ENCODE measurements around the gene CFAP99. TPM values are rescaled to one million over a fixed set of nuclear protein-coding genes. Genes with fewer than 3 reads are reported as not detected.

CFAP99 gene
- total RNA-seq, 2 experiments from 2014 or later: not detected

- peaks cover 24% of the 10 kb centered on the region for H3K4me1 Mint-ChIP-seq (ENCODE audit: low read depth)
- CTCF ChIA-PET: interaction anchor here (3.2 kb wide), 1 partner anchor 18 kb away, joined by 17 read pairs; no protein-coding TSS in a partner anchor
- intact Hi-C loops (cut with micrococcal nuclease): no loop called here
These were observed 23.7 kb upstream of the CFAP99 start for GRCh38 chr4:2395038-2395437.

GRCh38 chr4:2395584-2395983 is 23.2 kb upstream of the CFAP99 start:
- Mint-ChIP-seq H3K27ac (no peak overlapping the region), H3K9me3 (no peaks in the 10 kb centered on the region), H3K4me1 (ENCODE audit: low read depth) (peaks cover 24% of the 10 kb centered on the region), H3K27me3 (ENCODE audit: low read depth) (peaks cover 3% of the 10 kb centered on the region), H3K36me3 (ENCODE audit: low read depth) (no peaks in the 10 kb centered on the region), H3K4me3 (no peak overlapping the region)
- DNase-seq: no peak
- intact Hi-C loops (cut with micrococcal nuclease): no loop called here
- CTCF ChIA-PET: no interaction called here

More at GRCh38 chr4:2395038-2395437, 23.7 kb upstream of the CFAP99 start:
- Mint-ChIP-seq H3K27me3 (ENCODE audit: low read depth) (peaks cover 3% of the 10 kb centered on the region), H3K36me3 (ENCODE audit: low read depth) (no peaks in the 10 kb centered on the region), H3K9me3 (no peaks in the 10 kb centered on the region), H3K27ac (no peak overlapping the region), H3K4me3 (no peak overlapping the region)
- DNase-seq: no peak

- no peaks in the 10 kb centered on the region for H3K27me3 Mint-ChIP-seq (ENCODE audit: low read depth)
- H3K27ac Mint-ChIP-seq: no peak overlapping the region
- DNase-seq: no peak
- H3K4me1 Mint-ChIP-seq (ENCODE audit: low read depth): peaks cover 26% of the 10 kb centered on the region
- intact Hi-C loops (cut with micrococcal nuclease): no loop called here
- CTCF ChIA-PET: no interaction called here
- H3K36me3 Mint-ChIP-seq (ENCODE audit: low read depth): no peaks in the 10 kb centered on the region
- no peak overlapping the region for H3K4me3 Mint-ChIP-seq
- no peaks in the 10 kb centered on the region for H3K9me3 Mint-ChIP-seq
These were observed 21.9 kb upstream of the CFAP99 start for GRCh38 chr4:2396781-2397368.

DNA sequence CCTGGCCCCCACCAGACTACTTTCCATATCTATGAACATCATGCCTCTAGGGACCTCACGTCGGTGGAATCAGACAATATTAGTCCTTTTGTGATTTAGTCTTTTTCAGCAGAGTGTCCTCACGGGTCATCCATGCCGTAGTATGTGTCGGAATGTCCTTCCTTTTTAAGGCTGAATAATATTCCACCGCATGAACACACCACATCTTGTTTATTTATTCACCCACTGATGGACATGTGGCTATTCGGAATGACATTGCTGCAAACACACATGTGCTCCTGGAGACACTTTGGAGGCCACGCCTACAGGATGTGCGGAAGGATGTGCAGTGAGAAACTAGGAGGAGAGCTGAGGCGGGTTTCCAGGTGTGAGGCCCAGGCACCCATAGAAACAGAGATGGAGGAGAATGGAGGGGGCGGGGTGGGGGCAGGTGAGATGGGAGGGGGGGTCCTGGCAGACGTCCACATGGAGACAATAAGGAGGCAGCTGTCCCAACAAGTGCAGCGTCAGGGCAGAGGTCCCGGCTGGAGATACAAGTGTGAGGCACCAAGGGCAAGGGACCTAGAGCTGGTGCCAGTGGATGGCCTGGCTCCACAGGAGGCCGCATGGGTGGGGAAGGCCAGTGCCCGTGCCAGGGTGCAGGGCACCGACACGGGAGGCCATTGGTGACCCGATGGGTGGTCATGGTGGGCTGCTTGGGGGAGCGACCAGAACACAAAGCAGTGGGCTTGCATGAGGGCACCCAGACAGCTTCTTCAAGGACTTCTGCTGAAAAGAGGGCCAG is 21.0 kb upstream of the CFAP99 start:
- no peak overlapping the region for H3K27ac Mint-ChIP-seq
- intact Hi-C loops (cut with micrococcal nuclease): no loop called here
- no peaks in the 10 kb centered on the region for H3K9me3 Mint-ChIP-seq
- H3K36me3 Mint-ChIP-seq (ENCODE audit: low read depth): no peaks in the 10 kb centered on the region
- CTCF ChIA-PET: no interaction called here
- H3K4me3 Mint-ChIP-seq: no peak overlapping the region
- H3K4me1 Mint-ChIP-seq (ENCODE audit: low read depth): peaks cover 35% of the 10 kb centered on the region
- DNase-seq: no peak
- H3K27me3 Mint-ChIP-seq (ENCODE audit: low read depth): no peaks in the 10 kb centered on the region

DNA sequence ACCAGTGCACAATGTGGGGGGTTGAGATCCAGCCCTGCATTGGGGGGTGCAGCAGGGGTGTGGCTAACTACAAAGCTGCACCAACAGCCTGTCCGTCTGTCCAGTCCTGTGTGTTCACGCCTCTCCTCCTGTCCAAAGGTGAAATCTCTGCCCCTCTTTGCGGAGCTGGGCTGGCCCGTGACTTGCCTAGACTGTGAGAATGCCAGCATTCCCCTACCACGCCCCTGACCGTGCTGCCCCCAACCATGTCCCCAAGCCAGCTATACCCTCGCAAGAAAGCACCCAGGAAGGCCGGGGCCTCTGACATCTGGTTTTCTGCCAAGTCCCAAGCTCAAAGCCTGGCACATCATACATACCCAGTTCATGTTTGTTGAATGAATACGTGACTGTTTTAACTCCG is 19.5 kb upstream of the CFAP99 start:
- DNase-seq: no peak
- intact Hi-C loops (cut with micrococcal nuclease): no loop called here
- H3K9me3 Mint-ChIP-seq: no peaks in the 10 kb centered on the region
- H3K4me3 Mint-ChIP-seq: no peak overlapping the region
- H3K27ac Mint-ChIP-seq: no peak overlapping the region
- H3K4me1 Mint-ChIP-seq (ENCODE audit: low read depth): peaks cover 24% of the 10 kb centered on the region
- H3K36me3 Mint-ChIP-seq (ENCODE audit: low read depth): no peaks in the 10 kb centered on the region
- no peaks in the 10 kb centered on the region for H3K27me3 Mint-ChIP-seq (ENCODE audit: low read depth)
- CTCF ChIA-PET: no interaction called here

DNA sequence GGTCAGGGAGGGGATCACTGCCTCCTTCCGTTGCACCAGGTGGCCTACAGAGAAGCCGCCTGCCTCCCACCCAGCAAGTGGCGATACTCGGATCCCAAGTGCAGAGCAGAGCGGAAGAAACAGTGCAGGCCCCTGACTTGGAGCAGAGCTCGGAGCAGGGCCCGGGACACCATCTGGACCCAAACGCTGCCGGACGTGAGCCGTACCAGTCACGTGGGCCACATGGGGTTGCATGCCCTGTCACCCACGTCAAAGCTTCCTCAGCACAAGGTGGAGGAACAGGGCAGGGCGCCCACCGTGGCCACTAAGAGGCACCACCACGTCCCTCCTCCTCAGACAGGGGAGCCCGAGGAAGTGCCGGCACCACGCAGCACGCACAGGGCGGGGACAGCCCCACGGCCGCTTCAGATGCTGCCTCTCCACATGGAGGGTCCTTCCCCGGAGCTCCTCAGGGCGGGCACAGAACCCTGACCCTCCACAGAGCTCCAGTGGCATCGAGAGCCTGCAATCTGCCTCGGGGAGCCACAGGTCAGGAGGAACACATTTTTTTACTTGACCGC is 19.0 kb upstream of the CFAP99 start:
- Mint-ChIP-seq H3K27ac (no peak overlapping the region), H3K4me3 (no peak overlapping the region), H3K4me1 (ENCODE audit: low read depth) (peaks cover 19% of the 10 kb centered on the region), H3K36me3 (ENCODE audit: low read depth) (no peaks in the 10 kb centered on the region), H3K9me3 (no peaks in the 10 kb centered on the region), H3K27me3 (ENCODE audit: low read depth) (no peaks in the 10 kb centered on the region)
- intact Hi-C loops (cut with micrococcal nuclease): no loop called here
- no peak for DNase-seq
- CTCF ChIA-PET: no interaction called here

- DNase-seq: peak; percentile 24
These were observed 17.7 kb upstream of the CFAP99 start for GRCh38 chr4:2400841-2401609.

GRCh38 chr4:2401610-2401983 is 17.2 kb upstream of the CFAP99 start:
- DNase-seq: no peak
- Mint-ChIP-seq H3K27me3 (ENCODE audit: low read depth) (no peaks in the 10 kb centered on the region), H3K4me3 (peak overlapping the region; percentile 55), H3K27ac (no peak overlapping the region), H3K36me3 (ENCODE audit: low read depth) (no peaks in the 10 kb centered on the region), H3K9me3 (no peaks in the 10 kb centered on the region), H3K4me1 (ENCODE audit: low read depth) (peaks cover 13% of the 10 kb centered on the region)
- intact Hi-C loops (cut with micrococcal nuclease): no loop called here
- CTCF ChIA-PET: interaction anchor here (1.1 kb wide), 1 partner anchor 22 kb away, joined by 3 read pairs; no protein-coding TSS in a partner anchor

More at GRCh38 chr4:2400841-2401609, 17.7 kb upstream of the CFAP99 start:
- Mint-ChIP-seq H3K4me3 (no peak overlapping the region), H3K27ac (no peak overlapping the region), H3K36me3 (ENCODE audit: low read depth) (no peaks in the 10 kb centered on the region), H3K4me1 (ENCODE audit: low read depth) (peaks cover 13% of the 10 kb centered on the region), H3K9me3 (no peaks in the 10 kb centered on the region), H3K27me3 (ENCODE audit: low read depth) (no peaks in the 10 kb centered on the region)
- CTCF ChIA-PET: no interaction called here
- intact Hi-C loops (cut with micrococcal nuclease): no loop called here

DNA sequence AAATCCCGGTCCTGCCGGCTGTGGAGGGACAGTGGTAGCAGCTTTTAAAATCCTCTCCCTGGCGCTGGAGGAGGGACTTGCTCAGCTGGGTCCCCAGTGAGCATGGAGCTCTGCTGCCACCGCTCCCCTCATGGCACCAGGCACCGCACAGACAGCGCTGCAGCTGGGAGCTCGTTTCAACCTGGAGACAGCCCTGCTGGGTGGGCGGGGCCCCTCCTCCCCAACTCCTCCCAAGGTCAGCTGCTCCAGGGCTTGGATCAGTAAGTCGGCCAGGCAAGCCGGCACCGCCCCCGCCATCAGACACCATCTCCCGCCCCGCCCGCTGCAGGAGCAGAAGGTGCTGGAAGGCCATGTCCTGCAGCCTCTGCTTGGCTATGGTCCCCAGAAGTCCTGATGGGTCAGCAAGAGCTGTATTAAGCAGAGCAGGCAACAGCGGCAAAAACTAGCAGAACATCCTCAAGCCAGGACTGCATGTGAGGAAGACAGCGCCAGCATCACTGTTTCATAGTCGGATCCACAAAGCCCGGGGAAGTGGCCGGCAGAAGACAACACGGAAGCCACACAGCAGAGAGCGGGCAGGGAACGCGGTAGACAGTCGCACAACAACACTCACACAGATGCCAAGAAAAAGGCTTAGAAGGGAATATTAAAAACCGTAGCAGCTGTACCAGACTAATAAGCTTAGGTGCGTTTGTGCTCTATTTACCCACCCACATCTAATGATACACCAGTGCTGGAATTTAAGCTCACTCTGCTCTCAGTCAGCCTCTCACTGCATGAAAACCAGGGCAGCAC is 16.5 kb upstream of the CFAP99 start:
- peak overlapping the region; percentile 55 for H3K4me3 Mint-ChIP-seq
- H3K36me3 Mint-ChIP-seq (ENCODE audit: low read depth): no peaks in the 10 kb centered on the region
- no peaks in the 10 kb centered on the region for H3K9me3 Mint-ChIP-seq
- peaks cover 19% of the 10 kb centered on the region for H3K4me1 Mint-ChIP-seq (ENCODE audit: low read depth)
- no peaks in the 10 kb centered on the region for H3K27me3 Mint-ChIP-seq (ENCODE audit: low read depth)
- peak; percentile 48 for DNase-seq
- CTCF ChIA-PET: interaction anchor here (0.6 to 1.1 kb wide), 6 partner anchors 10 to 82 kb away, joined by 3 to 5 read pairs (median 3); no protein-coding TSS in a partner anchor
- intact Hi-C loops (cut with micrococcal nuclease): loop anchor here (1.0 kb wide), 1 partner anchor 10 kb away; no protein-coding TSS in a partner anchor
- H3K27ac Mint-ChIP-seq: no peak overlapping the region

- Mint-ChIP-seq H3K27me3 (ENCODE audit: low read depth) (no peaks in the 10 kb centered on the region), H3K4me3 (no peak overlapping the region), H3K4me1 (ENCODE audit: low read depth) (peaks cover 22% of the 10 kb centered on the region), H3K9me3 (no peaks in the 10 kb centered on the region), H3K36me3 (ENCODE audit: low read depth) (no peaks in the 10 kb centered on the region), H3K27ac (no peak overlapping the region)
- DNase-seq: no peak
- CTCF ChIA-PET: interaction anchor here (0.6 to 1.1 kb wide), 5 partner anchors 9 to 83 kb away, joined by 3 to 5 read pairs (median 3); no protein-coding TSS in a partner anchor
- intact Hi-C loops (cut with micrococcal nuclease): loop anchor here (1.0 kb wide), 1 partner anchor 9 kb away; no protein-coding TSS in a partner anchor
These were observed 15.8 kb upstream of the CFAP99 start for GRCh38 chr4:2402941-2403340.

- intact Hi-C loops (cut with micrococcal nuclease): no loop called here
- no peaks in the 10 kb centered on the region for H3K36me3 Mint-ChIP-seq (ENCODE audit: low read depth)
- CTCF ChIA-PET: interaction anchor here (0.6 to 1.4 kb wide), 2 partner anchors 35 to 765 kb away, joined by 3 to 4 read pairs; no protein-coding TSS in a partner anchor
- no peaks in the 10 kb centered on the region for H3K27me3 Mint-ChIP-seq (ENCODE audit: low read depth)
- peak overlapping the region; percentile 16 for H3K27ac Mint-ChIP-seq
- H3K4me3 Mint-ChIP-seq: no peak overlapping the region
- H3K9me3 Mint-ChIP-seq: no peaks in the 10 kb centered on the region
- H3K4me1 Mint-ChIP-seq (ENCODE audit: low read depth): peaks cover 26% of the 10 kb centered on the region
- peak; percentile 37 for DNase-seq
These were observed 12.3 kb upstream of the CFAP99 start for GRCh38 chr4:2406406-2406805.

Data from activated naive CD4-positive, alpha-beta T cell treated with anti-CD3 and anti-CD28 coated beads for 36 hours (primary cell).